ENCODE data around the gene PARVA. TPM values are rescaled to one million over a fixed set of nuclear protein-coding genes. Genes with fewer than 3 reads are reported as not detected.

The PARVA gene
- total RNA-seq, 1 experiment from 2014 or later: 29.1 TPM

DNA sequence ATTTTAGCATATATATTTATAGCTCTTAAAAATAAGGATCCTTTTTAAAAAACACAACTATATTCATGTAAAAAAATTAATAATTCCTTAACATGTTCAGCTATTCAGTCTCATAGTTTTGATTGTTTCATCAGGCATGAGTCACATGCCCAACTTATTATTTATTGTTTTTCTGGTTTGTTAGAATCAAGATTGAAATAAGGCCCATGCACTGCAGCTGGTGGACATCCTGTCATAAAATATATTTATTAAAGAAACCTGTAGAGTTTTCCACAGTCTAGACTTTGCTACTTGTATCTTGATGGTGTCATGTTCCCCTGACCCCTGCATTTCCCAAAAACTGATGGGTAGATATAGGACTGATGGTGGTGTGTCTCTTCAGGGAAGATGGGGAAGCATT is 77.4 kb downstream of the PARVA start:
- no peak for ATAC-seq
- CTCF ChIA-PET: no interaction called here
- intact Hi-C loops (cut with micrococcal nuclease; ENCODE audit: unreplicated experiment): no loop called here
- H3K9me3 ChIP-seq (ENCODE audit: control insufficient read depth, insufficient read depth, low read depth, low read length): no peaks in the 10 kb centered on the region
- H3K27ac ChIP-seq (ENCODE audit: low read length): no peak overlapping the region
- no peak overlapping the region for H3K4me3 ChIP-seq (ENCODE audit: low read depth in 2 of 2, low read length in 2 of 2)
- TF ChIP-seq POLR2AphosphoS5 (IDR thresholded peaks at IDR 0.05; ENCODE audit: low read depth, low read length) (no peak), TCF7L2 (IDR thresholded peaks at IDR 0.05; ENCODE audit: low read depth, low read length) (no peak), CTCF (IDR thresholded peaks at IDR 0.05) (no peak), SIN3A (IDR thresholded peaks at IDR 0.05; ENCODE audit: borderline replicate concordance, insufficient read depth, low read depth, low read length) (no peak)
- TF ChIP-seq, protein P1, sequence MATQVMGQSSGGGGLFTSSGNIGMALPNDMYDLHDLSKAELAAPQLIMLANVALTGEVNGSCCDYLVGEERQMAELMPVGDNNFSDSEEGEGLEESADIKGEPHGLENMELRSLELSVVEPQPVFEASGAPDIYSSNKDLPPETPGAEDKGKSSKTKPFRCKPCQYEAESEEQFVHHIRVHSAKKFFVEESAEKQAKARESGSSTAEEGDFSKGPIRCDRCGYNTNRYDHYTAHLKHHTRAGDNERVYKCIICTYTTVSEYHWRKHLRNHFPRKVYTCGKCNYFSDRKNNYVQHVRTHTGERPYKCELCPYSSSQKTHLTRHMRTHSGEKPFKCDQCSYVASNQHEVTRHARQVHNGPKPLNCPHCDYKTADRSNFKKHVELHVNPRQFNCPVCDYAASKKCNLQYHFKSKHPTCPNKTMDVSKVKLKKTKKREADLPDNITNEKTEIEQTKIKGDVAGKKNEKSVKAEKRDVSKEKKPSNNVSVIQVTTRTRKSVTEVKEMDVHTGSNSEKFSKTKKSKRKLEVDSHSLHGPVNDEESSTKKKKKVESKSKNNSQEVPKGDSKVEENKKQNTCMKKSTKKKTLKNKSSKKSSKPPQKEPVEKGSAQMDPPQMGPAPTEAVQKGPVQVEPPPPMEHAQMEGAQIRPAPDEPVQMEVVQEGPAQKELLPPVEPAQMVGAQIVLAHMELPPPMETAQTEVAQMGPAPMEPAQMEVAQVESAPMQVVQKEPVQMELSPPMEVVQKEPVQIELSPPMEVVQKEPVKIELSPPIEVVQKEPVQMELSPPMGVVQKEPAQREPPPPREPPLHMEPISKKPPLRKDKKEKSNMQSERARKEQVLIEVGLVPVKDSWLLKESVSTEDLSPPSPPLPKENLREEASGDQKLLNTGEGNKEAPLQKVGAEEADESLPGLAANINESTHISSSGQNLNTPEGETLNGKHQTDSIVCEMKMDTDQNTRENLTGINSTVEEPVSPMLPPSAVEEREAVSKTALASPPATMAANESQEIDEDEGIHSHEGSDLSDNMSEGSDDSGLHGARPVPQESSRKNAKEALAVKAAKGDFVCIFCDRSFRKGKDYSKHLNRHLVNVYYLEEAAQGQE (IDR thresholded peaks at IDR 0.05; ENCODE audit: insufficient read depth in 1 of 2, low read depth in 2 of 2, low read length in 1 of 2): no peak
- H3K36me3 ChIP-seq (ENCODE audit: control insufficient read depth, insufficient read depth, low read length): no peaks in the 10 kb centered on the region
- in situ Hi-C loops (cut with HindIII; ENCODE audit: low pct_unique_long_range_greater_than_20kb, low sequenced_read_pairs): no loop called here
- no peaks in the 10 kb centered on the region for H3K27me3 ChIP-seq (ENCODE audit: control insufficient read depth, insufficient read depth, low read length)
- H3K4me1 ChIP-seq (ENCODE audit: control insufficient read depth, insufficient read depth, low read length): no peaks in the 10 kb centered on the region
- BruUV-seq (replicated peaks): no TSS peak
- DNase-seq (ENCODE audit: low read depth, low spot score): no peak
- POLR2A ChIA-PET: no interaction called here

DNA sequence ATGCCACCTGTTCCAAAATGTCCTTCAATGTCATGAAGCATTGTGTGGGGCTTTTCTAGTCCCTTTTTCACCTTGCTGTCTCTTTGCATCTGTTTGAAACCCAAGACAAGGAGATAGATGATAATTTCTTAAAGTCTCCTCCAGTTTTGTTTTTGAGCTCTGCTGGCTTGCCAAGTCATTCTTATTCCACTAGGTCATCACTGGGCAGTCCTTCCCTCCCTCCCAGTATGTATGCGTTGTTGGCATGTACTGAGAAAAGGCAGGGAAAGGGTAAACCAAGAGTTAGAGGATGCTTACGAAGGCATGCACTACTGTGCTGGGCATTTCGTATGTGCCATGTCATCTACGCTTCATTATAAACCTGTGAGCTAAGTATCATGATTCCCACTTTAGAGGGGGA is 78.6 kb downstream of the PARVA start:
- no peak for DNase-seq (ENCODE audit: low read depth, low spot score)
- ATAC-seq: no peak
- ChIA-PET CTCF (no interaction called here), POLR2A (no interaction called here)
- TF ChIP-seq SIN3A (IDR thresholded peaks at IDR 0.05; ENCODE audit: borderline replicate concordance, insufficient read depth, low read depth, low read length) (no peak), POLR2AphosphoS5 (IDR thresholded peaks at IDR 0.05; ENCODE audit: low read depth, low read length) (no peak), CTCF (IDR thresholded peaks at IDR 0.05) (no peak), TCF7L2 (IDR thresholded peaks at IDR 0.05; ENCODE audit: low read depth, low read length) (no peak)
- TF ChIP-seq, protein P1 (IDR thresholded peaks at IDR 0.05; ENCODE audit: insufficient read depth in 1 of 2, low read depth in 2 of 2, low read length in 1 of 2): no peak
- in situ Hi-C loops (cut with HindIII; ENCODE audit: low pct_unique_long_range_greater_than_20kb, low sequenced_read_pairs) (no loop called here), intact Hi-C loops (cut with micrococcal nuclease; ENCODE audit: unreplicated experiment) (no loop called here)
- Histone ChIP-seq H3K9me3 (ENCODE audit: control insufficient read depth, insufficient read depth, low read depth, low read length) (no peaks in the 10 kb centered on the region), H3K27ac (ENCODE audit: low read length) (no peak overlapping the region), H3K4me3 (ENCODE audit: low read depth in 2 of 2, low read length in 2 of 2) (no peak overlapping the region), H3K4me1 (ENCODE audit: control insufficient read depth, insufficient read depth, low read length) (no peaks in the 10 kb centered on the region), H3K27me3 (ENCODE audit: control insufficient read depth, insufficient read depth, low read length) (no peaks in the 10 kb centered on the region), H3K36me3 (ENCODE audit: control insufficient read depth, insufficient read depth, low read length) (no peaks in the 10 kb centered on the region)
- BruUV-seq (replicated peaks): no TSS peak

All from Panc1 (cell line).